ENCODE measurements around the gene MROH2B. TPM values are rescaled to one million over a fixed set of nuclear protein-coding genes. Genes with fewer than 3 reads are reported as not detected.

Gene MROH2B
- total RNA-seq, 2 donors from 2014 or later, result not detected

GRCh38 chr5:40962207-40962955 lies 108.8 kb downstream of the MROH2B start:
- H3K27me3 ChIP-seq (ENCODE audit: control insufficient read depth, insufficient read depth, low read length, poor library complexity, severe bottlenecking), result no peaks in the 10 kb centered on the region
- no peak overlapping the region for H3K27ac Mint-ChIP-seq
- WGBS, 2 experiments (ENCODE audit: insufficient coverage in 1 of 2, insufficient read length in 1 of 2), result 91 to 100% methylated on average over 2 to 4 of the region's 4 CpGs
- peaks cover 17% of the 10 kb centered on the region for H3K9me3 ChIP-seq (ENCODE audit: control insufficient read depth, low read length)
- no peaks in the 10 kb centered on the region for H3K4me1 ChIP-seq (ENCODE audit: control insufficient read depth, insufficient read depth, low read length)
- no peaks in the 10 kb centered on the region for H3K4me1 Mint-ChIP-seq
- no peak overlapping the region for H3K4me3 Mint-ChIP-seq
- DNase-seq, result no peak
- TF ChIP-seq, protein P1, sequence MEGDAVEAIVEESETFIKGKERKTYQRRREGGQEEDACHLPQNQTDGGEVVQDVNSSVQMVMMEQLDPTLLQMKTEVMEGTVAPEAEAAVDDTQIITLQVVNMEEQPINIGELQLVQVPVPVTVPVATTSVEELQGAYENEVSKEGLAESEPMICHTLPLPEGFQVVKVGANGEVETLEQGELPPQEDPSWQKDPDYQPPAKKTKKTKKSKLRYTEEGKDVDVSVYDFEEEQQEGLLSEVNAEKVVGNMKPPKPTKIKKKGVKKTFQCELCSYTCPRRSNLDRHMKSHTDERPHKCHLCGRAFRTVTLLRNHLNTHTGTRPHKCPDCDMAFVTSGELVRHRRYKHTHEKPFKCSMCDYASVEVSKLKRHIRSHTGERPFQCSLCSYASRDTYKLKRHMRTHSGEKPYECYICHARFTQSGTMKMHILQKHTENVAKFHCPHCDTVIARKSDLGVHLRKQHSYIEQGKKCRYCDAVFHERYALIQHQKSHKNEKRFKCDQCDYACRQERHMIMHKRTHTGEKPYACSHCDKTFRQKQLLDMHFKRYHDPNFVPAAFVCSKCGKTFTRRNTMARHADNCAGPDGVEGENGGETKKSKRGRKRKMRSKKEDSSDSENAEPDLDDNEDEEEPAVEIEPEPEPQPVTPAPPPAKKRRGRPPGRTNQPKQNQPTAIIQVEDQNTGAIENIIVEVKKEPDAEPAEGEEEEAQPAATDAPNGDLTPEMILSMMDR (conservative IDR thresholded peaks at IDR 0.05), result no peak
- no peaks in the 10 kb centered on the region for H3K36me3 ChIP-seq (ENCODE audit: control insufficient read depth, insufficient read depth, low read length)
- no peaks in the 10 kb centered on the region for H3K36me3 Mint-ChIP-seq (ENCODE audit: low read depth)
- no peak overlapping the region for H3K9ac ChIP-seq (ENCODE audit: extremely low read depth, low read length, poor library complexity, severe bottlenecking)
- H3K27ac ChIP-seq (ENCODE audit: low read depth, low read length), result no peak overlapping the region
- H3K4me3 ChIP-seq (ENCODE audit: low read length), result no peak overlapping the region
- H3K9me3 Mint-ChIP-seq, result peaks cover 17% of the 10 kb centered on the region
- no peaks in the 10 kb centered on the region for H3K27me3 Mint-ChIP-seq (ENCODE audit: insufficient read depth)

DNA sequence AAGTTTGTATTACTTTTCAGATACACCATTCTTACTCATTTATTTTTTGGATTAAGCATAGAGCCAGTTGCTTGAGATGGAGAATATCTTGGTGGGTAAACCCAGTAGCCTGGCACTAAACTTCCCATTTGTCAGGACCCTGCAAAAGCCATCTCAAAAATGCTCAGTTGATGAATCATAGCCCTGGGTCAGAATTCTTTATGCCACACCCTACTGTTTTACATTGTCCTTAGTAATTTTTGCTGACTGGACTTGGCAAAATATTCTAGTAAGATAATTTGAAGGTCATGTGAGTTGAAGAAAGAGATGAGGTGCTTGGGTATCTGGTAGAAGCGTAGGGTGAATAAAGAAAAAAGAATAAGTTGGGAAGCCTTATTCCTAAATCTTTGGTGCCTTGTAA lies 111.1 kb downstream of the MROH2B start:
- Mint-ChIP-seq H3K27ac (no peak overlapping the region), H3K27me3 (ENCODE audit: insufficient read depth) (no peaks in the 10 kb centered on the region), H3K4me1 (peaks cover 5% of the 10 kb centered on the region), H3K9me3 (peaks cover 14% of the 10 kb centered on the region), H3K36me3 (ENCODE audit: low read depth) (no peaks in the 10 kb centered on the region), H3K4me3 (no peak overlapping the region)
- Histone ChIP-seq H3K9ac (ENCODE audit: extremely low read depth, low read length, poor library complexity, severe bottlenecking) (no peak overlapping the region), H3K27ac (ENCODE audit: low read depth, low read length) (no peak overlapping the region), H3K4me3 (ENCODE audit: low read length) (no peak overlapping the region), H3K4me1 (ENCODE audit: control insufficient read depth, insufficient read depth, low read length) (no peaks in the 10 kb centered on the region), H3K36me3 (ENCODE audit: control insufficient read depth, insufficient read depth, low read length) (no peaks in the 10 kb centered on the region), H3K9me3 (ENCODE audit: control insufficient read depth, low read length) (peaks cover 17% of the 10 kb centered on the region), H3K27me3 (ENCODE audit: control insufficient read depth, insufficient read depth, low read length, poor library complexity, severe bottlenecking) (no peaks in the 10 kb centered on the region)
- TF ChIP-seq, protein P1 (conservative IDR thresholded peaks at IDR 0.05), result no peak
- DNase-seq, result no peak
- 100% methylated on average over 1 of the region's 1 CpG for WGBS, 2 experiments (ENCODE audit: insufficient coverage in 1 of 2, insufficient read length in 1 of 2)

DNA sequence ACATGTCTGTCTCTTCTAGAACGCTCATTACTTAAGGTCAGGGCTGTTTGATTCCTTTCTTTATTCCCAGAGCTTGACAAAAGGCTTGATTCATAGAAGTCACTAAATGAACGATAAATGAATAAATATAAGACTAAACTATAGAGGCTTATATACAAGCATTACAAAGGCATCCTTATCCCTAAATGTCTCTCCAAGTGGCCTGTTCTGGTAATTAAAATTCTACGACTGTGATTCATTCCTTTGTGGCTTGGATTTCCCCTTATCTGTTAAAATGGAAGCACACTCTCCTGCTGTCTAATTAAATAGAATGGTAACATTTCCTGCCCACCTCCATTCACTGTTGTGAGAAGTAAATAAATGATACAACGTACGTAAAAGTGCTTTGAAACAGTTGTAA lies 112.3 kb downstream of the MROH2B start:
- TF ChIP-seq, protein P1 (conservative IDR thresholded peaks at IDR 0.05), result no peak
- H3K27ac Mint-ChIP-seq, result no peak overlapping the region
- peaks cover 7% of the 10 kb centered on the region for H3K4me1 Mint-ChIP-seq
- H3K36me3 Mint-ChIP-seq (ENCODE audit: low read depth), result no peaks in the 10 kb centered on the region
- Histone ChIP-seq H3K9me3 (ENCODE audit: control insufficient read depth, low read length) (peaks cover 17% of the 10 kb centered on the region), H3K4me1 (ENCODE audit: control insufficient read depth, insufficient read depth, low read length) (no peaks in the 10 kb centered on the region), H3K27me3 (ENCODE audit: control insufficient read depth, insufficient read depth, low read length, poor library complexity, severe bottlenecking) (no peaks in the 10 kb centered on the region), H3K9ac (ENCODE audit: extremely low read depth, low read length, poor library complexity, severe bottlenecking) (no peak overlapping the region), H3K4me3 (ENCODE audit: low read length) (no peak overlapping the region), H3K36me3 (ENCODE audit: control insufficient read depth, insufficient read depth, low read length) (no peaks in the 10 kb centered on the region), H3K27ac (ENCODE audit: low read depth, low read length) (no peak overlapping the region)
- peaks cover 14% of the 10 kb centered on the region for H3K9me3 Mint-ChIP-seq
- no peak overlapping the region for H3K4me3 Mint-ChIP-seq
- H3K27me3 Mint-ChIP-seq (ENCODE audit: insufficient read depth), result no peaks in the 10 kb centered on the region
- 78 to 87% methylated on average over 1 to 5 of the region's 5 CpGs for WGBS, 2 experiments (ENCODE audit: insufficient coverage in 1 of 2, insufficient read length in 1 of 2)
- DNase-seq, result no peak
